Esophagus muscularis mucosa (tissue), 4 donors: Measurements from ENCODE around the gene MLF2. TPM values are rescaled to one million over a fixed set of nuclear protein-coding genes. Genes with fewer than 3 reads are reported as not detected.
A peak's percentile ranks its signal among the peaks of the same experiment; 100 is the strongest.

Experiments
- DNase-seq: peaks from one replicate; pipeline ENCODE4 v3.0.0-alpha.2; 2017; ENCODE audit errors: extremely low spot score
- H3K27ac ChIP-seq, 4 donors: fragments of 200-600 bp; sonication (generic); replicated peaks in 1 of 4; 1 replicate in 3 of 4; 2 replicates in 1 of 4; pipeline ENCODE4 v1.5.1; 2016 to 2019; ENCODE audit warnings: mild to moderate bottlenecking in 1 of 4
- H3K27me3 ChIP-seq, 4 donors: fragments of 200-600 bp; sonication (generic); one replicate each; pipeline versions ENCODE4 v1.5.1 to v1.6.0; 2016 to 2019
- H3K36me3 ChIP-seq, 4 donors: fragments of 200-600 bp; sonication (generic); one replicate each; pipeline ENCODE4 v1.5.1; 2016 to 2019
- H3K4me1 ChIP-seq, 4 donors: fragments of 200-600 bp; sonication (generic); one replicate each; pipeline ENCODE4 v1.5.1; 2016 to 2019
- H3K4me3 ChIP-seq, 4 donors: fragments of 200-600 bp; sonication (generic); 1 replicate in 2 of 4; 2 replicates in 2 of 4; pipeline ENCODE4 v1.5.1; 2016 to 2019; ENCODE audit warnings: mild to moderate bottlenecking in 4 of 4, moderate library complexity in 1 of 4
- H3K9me3 ChIP-seq, 4 donors: fragments of 200-600 bp; sonication (generic); 1 replicate in 3 of 4; 2 replicates in 1 of 4; pipeline ENCODE4 v1.5.1; 2016 to 2019
- CTCF ChIP-seq, 3 experiments: fragments of 200-600 bp in 2 of 3; fragments of 450-650 bp in 1 of 3; sonication (generic) in 2 of 3; IDR thresholded peaks; one replicate each; pipeline ENCODE4 v1.5.1; 2017 to 2019; ENCODE audit warnings: antibody characterized with exemption in 3 of 3, mild to moderate bottlenecking in 2 of 3, moderate library complexity in 1 of 3
- EP300 ChIP-seq: sonication (generic); formaldehyde crosslinking; IDR thresholded peaks from one replicate; pipeline ENCODE4 v1.6.1; 2017; ENCODE audit warnings: antibody characterized with exemption
- POLR2A ChIP-seq: fragments of 450-650 bp; IDR thresholded peaks from one replicate; pipeline ENCODE4 v1.6.1; 2017; ENCODE audit warnings: antibody characterized with exemption, moderate library complexity, mild to moderate bottlenecking, low read depth
- POLR2AphosphoS5 ChIP-seq, 2 donors: sonication (generic); formaldehyde crosslinking; IDR thresholded peaks; one replicate each; pipeline ENCODE4 v1.6.1; 2017; ENCODE audit warnings: antibody characterized with exemption in 2 of 2
- WGBS: methylation state at CpG from one replicate; pipeline ENCODE4 v1.1.5; 2018; 5-methylcytosine and 5-hydroxymethylcytosine counted together
- intact Hi-C: fragments of 100-400 bp; cut with DNase I; formaldehyde crosslinking; loops from one replicate; pipeline ENCODE4 v1.15.1; 2023
- total RNA-seq, 4 donors: library from RNA; depleted of rRNA; stranded (reverse); fragments of >200 nt; gene quantifications; one replicate each; pipeline versions ENCODE4 v1.1.0 to v1.2.1, GENCODE V29; 2016

MLF2 gene
- total RNA-seq, 4 donors from 2014 or later, result 169 to 247 (median 214) TPM

GRCh38 chr12:6736754-6737153 lies 16.2 kb downstream of the MLF2 start:
- 92% methylated on average over 5 of the region's 5 CpGs for WGBS
- Histone ChIP-seq H3K27me3 (no peaks in the 10 kb centered on the region), H3K4me3 (no peak overlapping the region), H3K4me1 (peaks cover 7 to 13% (median 10%) of the 10 kb centered on the region in 4 donors), H3K27ac (peak overlapping the region in 1 of 4 donors; percentile 50), H3K9me3 (no peaks in the 10 kb centered on the region), H3K36me3 (peaks cover 3 to 28% (median 16%) of the 10 kb centered on the region in 4 donors)
- TF ChIP-seq EP300 (no peak), CTCF (IDR thresholded peaks at IDR 0.05) (no peak), POLR2AphosphoS5 (IDR thresholded peaks at IDR 0.05) (no peak), POLR2A (no peak)
- no peak for DNase-seq
- intact Hi-C loops, result loop anchor here (5.0 kb wide), 1 partner anchor 41 kb away; no protein-coding TSS in a partner anchor

- H3K4me1 ChIP-seq, result peaks cover 7 to 13% (median 10%) of the 10 kb centered on the region in 4 donors
- H3K4me3 ChIP-seq, result no peak overlapping the region
- H3K36me3 ChIP-seq, result peaks cover 14 to 39% (median 27%) of the 10 kb centered on the region in 4 donors
- H3K27me3 ChIP-seq, result no peaks in the 10 kb centered on the region
- intact Hi-C loops, result loop anchor here (5.0 kb wide), 1 partner anchor 42 kb away; no protein-coding TSS in a partner anchor
- WGBS, result 43% methylated on average over 8 of the region's 8 CpGs
- peak overlapping the region; percentile 17 to 54 (median 48) for H3K27ac ChIP-seq
- TF ChIP-seq CTCF (IDR thresholded peaks at IDR 0.05) (peak; percentile 76 to 78 (median 77)), POLR2AphosphoS5 (IDR thresholded peaks at IDR 0.05) (peak in 1 of 2 donors; percentile 60), POLR2A (no peak)
- no peak for DNase-seq
- H3K9me3 ChIP-seq, result no peaks in the 10 kb centered on the region
Observed at GRCh38 chr12:6735448-6736191, 17.3 kb downstream of the MLF2 start.

- H3K4me3 ChIP-seq, result no peak overlapping the region
- H3K36me3 ChIP-seq, result peaks cover 23 to 48% (median 36%) of the 10 kb centered on the region in 4 donors
- H3K9me3 ChIP-seq, result no peaks in the 10 kb centered on the region
- H3K27ac ChIP-seq, result peak overlapping the region; percentile 17 to 54 (median 48)
- no peaks in the 10 kb centered on the region for H3K27me3 ChIP-seq
- DNase-seq, result no peak
- TF ChIP-seq EP300, result no peak
- TF ChIP-seq POLR2AphosphoS5 (IDR thresholded peaks at IDR 0.05), result no peak
- no peak for TF ChIP-seq POLR2A
- TF ChIP-seq CTCF (IDR thresholded peaks at IDR 0.05), result no peak
- 73% methylated on average over 10 of the region's 10 CpGs for WGBS
- peaks cover 7 to 13% (median 10%) of the 10 kb centered on the region in 4 donors for H3K4me1 ChIP-seq
- intact Hi-C loops, result loop anchor here (5.0 kb wide), 1 partner anchor 43 kb away; no protein-coding TSS in a partner anchor
Observed at GRCh38 chr12:6734506-6735387, 18.2 kb downstream of the MLF2 start.

- Histone ChIP-seq H3K36me3 (peaks cover 37 to 91% (median 60%) of the 10 kb centered on the region in 4 donors), H3K27ac (no peak overlapping the region), H3K9me3 (no peaks in the 10 kb centered on the region), H3K4me3 (no peak overlapping the region), H3K4me1 (peaks cover 0 to 12% (median 4%) of the 10 kb centered on the region in 4 donors), H3K27me3 (no peaks in the 10 kb centered on the region)
- DNase-seq, result no peak
- WGBS, result 91% methylated on average over 8 of the region's 8 CpGs
- intact Hi-C loops, result no loop called here
- TF ChIP-seq EP300, result no peak
- no peak for TF ChIP-seq POLR2AphosphoS5 (IDR thresholded peaks at IDR 0.05)
- TF ChIP-seq POLR2A, result no peak
- TF ChIP-seq CTCF (IDR thresholded peaks at IDR 0.05), result no peak
Observed at GRCh38 chr12:6730169-6730568, 22.8 kb downstream of the MLF2 start.
